Kidney (tissue), 14 donors: ENCODE measurements around the gene PNO1. TPM values are rescaled to one million over a fixed set of nuclear protein-coding genes. Genes with fewer than 3 reads are reported as not detected.

Experiments used
- DNase-seq, 5 donors: peaks; one replicate each; pipeline ENCODE4 v3.0.0-alpha.2; 2013 to 2020
- FAIRE-seq: peaks from 2 replicates; lab custom pipeline; 2012; peaks lifted over from hg19 to GRCh38; lab: Jason Lieb, UNC
- H3K27ac ChIP-seq, 2 donors: one replicate each; pipeline ENCODE4 v1.7.0; 2013; ENCODE audit warnings: low read depth in 2 of 2, low read length in 2 of 2, inconsistent platforms in 1 of 2
- H3K27me3 ChIP-seq: one replicate; pipeline ENCODE4 v1.7.1; 2013; ENCODE audit warnings: low read length, inconsistent platforms; ENCODE audit not compliant: control insufficient read depth, insufficient read depth
- H3K36me3 ChIP-seq, 3 donors: one replicate each; pipeline versions ENCODE4 v1.7.0 to v1.7.1; 2013; ENCODE audit warnings: low read length in 3 of 3, control low read depth in 1 of 3, inconsistent platforms in 1 of 3; ENCODE audit not compliant: insufficient read depth in 3 of 3, control insufficient read depth in 2 of 3
- H3K4me1 ChIP-seq, 3 donors: one replicate each; pipeline versions ENCODE4 v1.7.0 to v1.7.1; 2013; ENCODE audit warnings: low read length in 3 of 3, inconsistent platforms in 1 of 3, low read depth in 1 of 3; ENCODE audit not compliant: control insufficient read depth in 2 of 3, insufficient read depth in 2 of 3
- H3K4me3 ChIP-seq, 3 donors: one replicate each; pipeline versions ENCODE4 v1.7.0 to v1.8.1; 2013; ENCODE audit warnings: low read length in 3 of 3, control low read depth in 1 of 3, inconsistent platforms in 1 of 3
- H3K9ac ChIP-seq, 3 donors: one replicate each; pipeline versions ENCODE4 v1.7.0 to v1.7.1; 2013; ENCODE audit warnings: low read length in 3 of 3, control low read depth in 1 of 3, inconsistent platforms in 1 of 3
- H3K9me3 ChIP-seq, 3 donors: one replicate each; pipeline versions ENCODE4 v1.7.0 to v1.7.1; 2013; ENCODE audit warnings: low read length in 3 of 3, control low read depth in 1 of 3, inconsistent platforms in 1 of 3; ENCODE audit not compliant: control insufficient read depth in 2 of 3, insufficient read depth in 1 of 3
- intact Hi-C: fragments of 100-400 bp; cut with DNase I; formaldehyde crosslinking; loops from one replicate; pipeline ENCODE4 v1.11.1; 2022
- polyA plus RNA-seq: library from polyadenylated mRNA; stranded (reverse); fragments of 350-450 nt; fragmentation: Illumina TruSeq; extraction: RNeasy Lipid Tissue Mini Kit (QIAGEN cat#74804); gene quantifications from one replicate; pipeline ENCODE4 v1.2.3, GENCODE V29; 2014; ENCODE audit warnings: low read depth, low replicate concordance; ENCODE audit not compliant: insufficient read depth
- total RNA-seq: library from RNA; stranded (reverse); fragmentation: NEBNext Ultra II Directional; extraction: Animal tissue kit (Norgen Biotek cat#: 25700); gene quantifications from one replicate; pipeline ENCODE4 v1.2.1, GENCODE V29; 2021
- TF ChIP-seq, protein P1 (sequence below): IDR thresholded peaks from 3 replicates; pipeline ENCODE4 v1.5.1; 2012; ENCODE audit warnings: mild to moderate bottlenecking, moderate library complexity, borderline replicate concordance; ENCODE audit not compliant: insufficient read depth; ENCODE audit errors: extremely low read depth
- donor health status: control.
- donor health status: control.
- donor health status: control.
- donor health status: control.
- donor health status: control.
- donor health status: DM: yes; HTN: yes; CAD: no.
- donor health status: Normal renal cell carcinoma (clear cell type).

Gene PNO1
- total and polyA plus RNA-seq, 2 donors from 2014 or later, result 11.3 to 13.4 TPM

DNA sequence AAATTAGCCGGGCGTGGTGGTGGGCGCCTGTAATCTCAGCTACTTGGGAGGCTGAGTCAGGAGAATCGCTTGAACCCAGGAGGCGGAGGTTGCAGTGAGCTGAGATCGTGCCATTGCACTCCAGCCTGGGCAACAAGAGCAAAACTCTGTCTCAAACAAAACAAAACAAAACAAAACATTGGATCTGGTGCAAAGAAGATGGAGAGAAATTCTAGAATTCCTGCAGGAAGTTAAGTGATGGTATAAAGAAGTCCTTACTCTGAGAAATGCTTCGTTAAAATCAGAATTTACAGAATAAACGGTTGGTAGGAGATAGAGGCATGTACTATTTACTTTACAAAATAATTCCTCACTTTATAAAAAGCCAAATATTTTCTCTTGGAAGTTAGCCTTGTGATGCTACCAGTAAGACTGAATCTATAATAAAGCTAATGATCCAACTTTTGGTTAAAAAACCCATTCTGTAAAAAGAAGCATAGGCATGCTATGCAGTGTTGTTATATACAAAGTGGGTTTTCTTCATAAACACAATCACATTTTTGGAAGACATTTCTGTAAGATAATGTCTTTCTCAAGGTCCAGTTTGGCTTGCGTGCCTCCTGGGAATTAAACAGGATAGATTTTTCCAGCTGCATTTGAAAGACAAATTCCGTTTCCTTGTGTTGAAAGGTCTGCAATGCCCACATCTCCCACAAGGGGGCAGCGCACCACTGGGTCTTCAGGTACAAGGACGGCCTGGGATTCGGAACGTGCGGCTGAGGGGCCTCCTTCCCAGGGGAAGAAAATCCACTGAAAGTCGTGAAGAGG, 35.6 kb upstream of the PNO1 start:
- Histone ChIP-seq H3K4me3 (peak overlapping the region; percentile 0 to 26 (median 13)), H3K9ac (peak overlapping the region in 1 of 3 donors; percentile 24), H3K36me3 (no peaks in the 10 kb centered on the region), H3K4me1 (no peaks in the 10 kb centered on the region), H3K27ac (no peak overlapping the region), H3K9me3 (no peaks in the 10 kb centered on the region), H3K27me3 (no peaks in the 10 kb centered on the region)
- DNase-seq (peak; percentile 87 to 93 (median 91)), FAIRE-seq (no peak)
- intact Hi-C loops, result loop anchor here (10.0 kb wide), 1 partner anchor 153 kb away; no protein-coding TSS in a partner anchor
- TF ChIP-seq, protein P1, sequence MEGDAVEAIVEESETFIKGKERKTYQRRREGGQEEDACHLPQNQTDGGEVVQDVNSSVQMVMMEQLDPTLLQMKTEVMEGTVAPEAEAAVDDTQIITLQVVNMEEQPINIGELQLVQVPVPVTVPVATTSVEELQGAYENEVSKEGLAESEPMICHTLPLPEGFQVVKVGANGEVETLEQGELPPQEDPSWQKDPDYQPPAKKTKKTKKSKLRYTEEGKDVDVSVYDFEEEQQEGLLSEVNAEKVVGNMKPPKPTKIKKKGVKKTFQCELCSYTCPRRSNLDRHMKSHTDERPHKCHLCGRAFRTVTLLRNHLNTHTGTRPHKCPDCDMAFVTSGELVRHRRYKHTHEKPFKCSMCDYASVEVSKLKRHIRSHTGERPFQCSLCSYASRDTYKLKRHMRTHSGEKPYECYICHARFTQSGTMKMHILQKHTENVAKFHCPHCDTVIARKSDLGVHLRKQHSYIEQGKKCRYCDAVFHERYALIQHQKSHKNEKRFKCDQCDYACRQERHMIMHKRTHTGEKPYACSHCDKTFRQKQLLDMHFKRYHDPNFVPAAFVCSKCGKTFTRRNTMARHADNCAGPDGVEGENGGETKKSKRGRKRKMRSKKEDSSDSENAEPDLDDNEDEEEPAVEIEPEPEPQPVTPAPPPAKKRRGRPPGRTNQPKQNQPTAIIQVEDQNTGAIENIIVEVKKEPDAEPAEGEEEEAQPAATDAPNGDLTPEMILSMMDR, result peak; percentile 98

DNA sequence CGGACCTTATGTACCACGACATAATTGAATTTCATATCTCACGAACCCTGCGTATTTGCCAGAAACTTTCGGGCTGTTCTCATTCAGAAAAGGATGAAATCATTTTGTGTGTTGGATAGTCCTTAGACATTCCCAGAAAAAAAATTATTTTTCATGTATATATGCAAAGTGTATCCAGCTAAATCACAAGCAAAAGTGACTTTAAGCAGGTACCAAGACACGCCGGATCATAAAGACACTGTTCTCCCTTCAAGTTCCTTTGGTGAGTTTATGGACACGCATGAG, 35.1 kb upstream of the PNO1 start:
- no peak overlapping the region for H3K27ac ChIP-seq
- DNase-seq (no peak), FAIRE-seq (no peak)
- peak overlapping the region in 1 of 3 donors; percentile 24 for H3K9ac ChIP-seq
- H3K9me3 ChIP-seq, result no peaks in the 10 kb centered on the region
- H3K27me3 ChIP-seq, result no peaks in the 10 kb centered on the region
- no peaks in the 10 kb centered on the region for H3K4me1 ChIP-seq
- TF ChIP-seq, protein P1, result no peak
- H3K36me3 ChIP-seq, result no peaks in the 10 kb centered on the region
- peak overlapping the region; percentile 0 to 26 (median 13) for H3K4me3 ChIP-seq
- intact Hi-C loops, result loop anchor here (10.0 kb wide), 1 partner anchor 152 kb away; no protein-coding TSS in a partner anchor

DNA sequence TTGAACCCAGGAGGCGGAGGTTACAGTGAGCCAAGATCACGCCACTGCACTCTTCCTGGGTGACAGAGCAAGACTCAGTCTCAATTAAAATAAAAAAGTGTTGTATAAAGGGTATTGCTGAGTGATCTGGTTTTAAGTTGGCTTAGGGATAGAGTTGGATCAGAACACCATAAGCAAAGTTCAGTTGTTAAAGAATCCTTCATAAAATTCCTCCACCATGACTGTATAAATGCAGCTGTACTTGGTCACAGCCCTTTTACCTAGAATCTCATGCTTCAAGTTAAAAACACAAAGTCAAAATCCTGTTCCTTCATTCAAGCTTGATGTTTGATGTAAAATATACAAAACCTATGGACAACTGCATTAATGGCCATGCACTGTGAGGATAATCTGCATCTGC, 33.4 kb upstream of the PNO1 start:
- intact Hi-C loops, result loop anchor here (10.0 kb wide), 1 partner anchor 150 kb away; no protein-coding TSS in a partner anchor
- FAIRE-seq, result no peak

More for the DNA sequence above, 33.4 kb upstream of the PNO1 start:
- no peak overlapping the region for H3K4me3 ChIP-seq
- H3K27me3 ChIP-seq, result no peaks in the 10 kb centered on the region
- no peak for DNase-seq
- H3K4me1 ChIP-seq, result no peaks in the 10 kb centered on the region
- no peak overlapping the region for H3K27ac ChIP-seq
- no peak overlapping the region for H3K9ac ChIP-seq
- TF ChIP-seq, protein P1, result no peak
- H3K36me3 ChIP-seq, result no peaks in the 10 kb centered on the region
- no peaks in the 10 kb centered on the region for H3K9me3 ChIP-seq
